ENCODE data around the gene PRAF2. TPM values are rescaled to one million over a fixed set of nuclear protein-coding genes. Genes with fewer than 3 reads are reported as not detected.

Gene PRAF2
- total and polyA plus RNA-seq, 2 experiments from 2014 or later: 6.7 to 59.7 TPM

GRCh38 chrX:49043220-49043986 is 30.4 kb downstream of the PRAF2 start, which contains the start of gene TFE3:
Gene TFE3 (minus strand): TSS chrX:49043357. CDS start chrX:49043226, 131 bp downstream.
- H2AFZ ChIP-seq: no peak within 1 kb of the TSS
- peaks cover 16% of the 10 kb centered on the region for H3K4me1 ChIP-seq (ENCODE audit: insufficient read depth)
- H3K36me3 ChIP-seq (replicated peaks; ENCODE audit: insufficient read depth, low read depth): no peaks in the 10 kb centered on the region
- TF ChIP-seq CTCF (IDR thresholded peaks at IDR 0.05; ENCODE audit: poor library complexity): peak; percentile 62
- no peak for TF ChIP-seq EZH2 (IDR thresholded peaks at IDR 0.05; ENCODE audit: borderline replicate concordance)
- TF ChIP-seq EZH2phosphoT487 (IDR thresholded peaks at IDR 0.05; ENCODE audit: low read depth, severe bottlenecking, unreplicated experiment): no peak
- peak within 1 kb of the TSS; percentile 99 for H3K27ac ChIP-seq
- no peaks in the 10 kb centered on the region for H3K27me3 ChIP-seq
- DNase-seq (ENCODE audit: low spot score): peak; percentile 98
- H4K20me1 ChIP-seq (ENCODE audit: insufficient read depth, poor library complexity, severe bottlenecking): no peaks in the 10 kb centered on the region
- H3K4me3 ChIP-seq: peak within 1 kb of the TSS; percentile 69
- H3K4me2 ChIP-seq: peak within 1 kb of the TSS; percentile 80
- 35% methylated on average over 42 of the region's 67 CpGs for WGBS (ENCODE audit: low lambda C conversion rate, missing lambda C conversion rate)
- H3K79me2 ChIP-seq: peaks cover 37% of the 10 kb centered on the region
- H3K9me3 ChIP-seq (ENCODE audit: low read depth): no peaks in the 10 kb centered on the region
- H3K9me2 ChIP-seq (replicated peaks; ENCODE audit: insufficient read depth): no peaks in the 10 kb centered on the region

- 50% methylated on average over 25 of the region's 29 CpGs for WGBS (ENCODE audit: low lambda C conversion rate, missing lambda C conversion rate)
- Histone ChIP-seq H2AFZ (no peak overlapping the region), H3K9me3 (ENCODE audit: low read depth) (no peaks in the 10 kb centered on the region), H3K79me2 (peaks cover 37% of the 10 kb centered on the region), H4K20me1 (ENCODE audit: insufficient read depth, poor library complexity, severe bottlenecking) (no peaks in the 10 kb centered on the region), H3K4me2 (peak overlapping the region; percentile 80), H3K9me2 (replicated peaks; ENCODE audit: insufficient read depth) (no peaks in the 10 kb centered on the region), H3K27ac (peak overlapping the region; percentile 99), H3K27me3 (no peaks in the 10 kb centered on the region), H3K4me3 (peak overlapping the region; percentile 69), H3K36me3 (replicated peaks; ENCODE audit: insufficient read depth, low read depth) (no peaks in the 10 kb centered on the region), H3K4me1 (ENCODE audit: insufficient read depth) (peaks cover 16% of the 10 kb centered on the region)
- DNase-seq (ENCODE audit: low spot score): no peak
- TF ChIP-seq EZH2phosphoT487 (IDR thresholded peaks at IDR 0.05; ENCODE audit: low read depth, severe bottlenecking, unreplicated experiment) (no peak), EZH2 (IDR thresholded peaks at IDR 0.05; ENCODE audit: borderline replicate concordance) (no peak), CTCF (IDR thresholded peaks at IDR 0.05; ENCODE audit: poor library complexity) (no peak)
These were observed 31.1 kb downstream of the PRAF2 start for GRCh38 chrX:49042581-49043219.

GRCh38 chrX:49041744-49042580 is 31.8 kb downstream of the PRAF2 start:
- no peaks in the 10 kb centered on the region for H3K27me3 ChIP-seq
- no peaks in the 10 kb centered on the region for H3K36me3 ChIP-seq (replicated peaks; ENCODE audit: insufficient read depth, low read depth)
- TF ChIP-seq EZH2phosphoT487 (IDR thresholded peaks at IDR 0.05; ENCODE audit: low read depth, severe bottlenecking, unreplicated experiment) (no peak), EZH2 (IDR thresholded peaks at IDR 0.05; ENCODE audit: borderline replicate concordance) (no peak), CTCF (IDR thresholded peaks at IDR 0.05; ENCODE audit: poor library complexity) (no peak)

More at GRCh38 chrX:49041744-49042580, 31.8 kb downstream of the PRAF2 start:
- no peaks in the 10 kb centered on the region for H3K9me2 ChIP-seq (replicated peaks; ENCODE audit: insufficient read depth)
- H2AFZ ChIP-seq: no peak overlapping the region
- peaks cover 16% of the 10 kb centered on the region for H3K4me1 ChIP-seq (ENCODE audit: insufficient read depth)
- peak; percentile 49 for DNase-seq (ENCODE audit: low spot score)
- peaks cover 37% of the 10 kb centered on the region for H3K79me2 ChIP-seq
- H3K9me3 ChIP-seq (ENCODE audit: low read depth): no peaks in the 10 kb centered on the region
- H3K4me2 ChIP-seq: peak overlapping the region; percentile 80
- H3K27ac ChIP-seq: peak overlapping the region; percentile 99
- H3K4me3 ChIP-seq: peak overlapping the region; percentile 69
- WGBS (ENCODE audit: low lambda C conversion rate, missing lambda C conversion rate): 39% methylated on average over 10 of the region's 10 CpGs
- H4K20me1 ChIP-seq (ENCODE audit: insufficient read depth, poor library complexity, severe bottlenecking): no peaks in the 10 kb centered on the region
